ENCODE data around the gene PSMB2.

DNA sequence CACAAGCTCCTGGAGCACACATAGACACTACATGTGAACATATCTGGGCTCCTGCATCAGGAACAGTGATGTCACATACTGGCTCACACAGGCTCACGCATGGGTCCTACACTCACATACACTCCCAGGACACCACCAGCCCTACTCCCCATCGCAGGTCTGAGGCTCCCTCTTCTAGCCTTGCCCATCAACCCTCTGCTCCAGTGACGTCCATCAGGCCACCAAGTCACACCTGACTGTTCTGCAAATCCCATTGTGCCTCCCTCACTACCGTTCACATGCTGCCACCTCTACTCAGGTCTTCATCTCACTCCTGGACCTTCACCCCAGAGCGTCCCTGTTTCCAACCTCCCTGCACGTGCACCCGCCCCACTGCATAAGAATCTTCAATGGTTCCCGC, 50.1 kb downstream of the PSMB2 start:
- TF ChIP-seq YY1 (IDR thresholded peaks at IDR 0.05; ENCODE audit: insufficient read depth, insufficient read length) (no peak), SUZ12 (IDR thresholded peaks at IDR 0.05; ENCODE audit: extremely low read depth, insufficient read depth, insufficient read length) (no peak), ZNF274 (IDR thresholded peaks at IDR 0.05; ENCODE audit: low read depth, low read length) (no peak)

All from NT2/D1 (cell line).